Left hindlimb (tissue), 1 donor: ENCODE data around the gene C5AR1.
A peak's percentile ranks its signal among the peaks of the same experiment; 100 is the strongest.
"Not testable (repeated sequence)": the region's sequence is repeated elsewhere in the genome, so short reads cannot be mapped to it uniquely, and the experiment has no call there.

Experiments
- DNase-seq: peaks from one replicate; pipeline ENCODE4 v3.0.0-alpha.2; 2018

Gene C5AR1

GRCh38 chr19:47296036-47296435 lies 13.6 kb upstream of the C5AR1 start:
- DNase-seq = no peak

- DNase-seq = not testable (repeated sequence)
Observed at GRCh38 chr19:47300867-47301266, 8.8 kb upstream of the C5AR1 start.

GRCh38 chr19:47302249-47302648 lies 7.4 kb upstream of the C5AR1 start:
- no peak for DNase-seq

GRCh38 chr19:47303966-47304365 lies 5.7 kb upstream of the C5AR1 start:
- DNase-seq = no peak

GRCh38 chr19:47305309-47305751 lies 4.3 kb upstream of the C5AR1 start:
- peak; percentile 52 for DNase-seq

GRCh38 chr19:47306303-47306702 lies 3.4 kb upstream of the C5AR1 start:
- DNase-seq = no peak

- no peak for DNase-seq
Observed at GRCh38 chr19:47309038-47309437, 623 bp upstream of the C5AR1 start.

- no peak for DNase-seq
Observed at GRCh38 chr19:47310323-47310722, 662 bp downstream of the C5AR1 start.

GRCh38 chr19:47310819-47311218 lies 1.2 kb downstream of the C5AR1 start:
- no peak for DNase-seq

- DNase-seq = no peak
Observed at GRCh38 chr19:47312366-47313006, 2.8 kb downstream of the C5AR1 start.

GRCh38 chr19:47313754-47314295 lies 4.2 kb downstream of the C5AR1 start:
- DNase-seq = no peak

GRCh38 chr19:47315125-47315821 lies 5.6 kb downstream of the C5AR1 start:
- DNase-seq = no peak

GRCh38 chr19:47316513-47316912 lies 6.9 kb downstream of the C5AR1 start:
- DNase-seq = no peak

GRCh38 chr19:47319923-47320871 lies 10.5 kb downstream of the C5AR1 start:
- DNase-seq = no peak

- DNase-seq = no peak
Observed at GRCh38 chr19:47321630-47322029, 12.0 kb downstream of the C5AR1 start.

GRCh38 chr19:47322058-47322457 lies 12.4 kb downstream of the C5AR1 start:
- DNase-seq = no peak

GRCh38 chr19:47323409-47323808 lies 13.7 kb downstream of the C5AR1 start:
- DNase-seq = no peak

GRCh38 chr19:47323872-47324271 lies 14.2 kb downstream of the C5AR1 start:
- no peak for DNase-seq

- no peak for DNase-seq
Observed at GRCh38 chr19:47324502-47324901, 14.8 kb downstream of the C5AR1 start.

- DNase-seq = peak; percentile 48
Observed at GRCh38 chr19:47330466-47330869, 20.8 kb downstream of the C5AR1 start.

- no peak for DNase-seq
Observed at GRCh38 chr19:47331490-47331889, 21.8 kb downstream of the C5AR1 start.

- peak; percentile 61 for DNase-seq
Observed at GRCh38 chr19:47331931-47332547, 22.4 kb downstream of the C5AR1 start, which contains the start of gene C5AR2. Gene C5AR2, plus strand, starts transcription at chr19:47332175. Its CDS starts 8,625 bp downstream, at chr19:47340800.
